NB4 (cell line): ENCODE results near the gene HCN2.

ENCODE experiments used
- POLR2A ChIP-seq: IDR thresholded peaks from 2 replicates; pipeline ENCODE4 v1.6.1; 2011; ENCODE audit warnings: mild to moderate bottlenecking; ENCODE audit not compliant: insufficient read length; ENCODE audit errors: extremely low read depth
- TF ChIP-seq, protein P1 (sequence below): IDR thresholded peaks from one replicate; pipeline ENCODE4 v1.5.1; 2012; ENCODE audit warnings: low read depth, low read length
- TF ChIP-seq, protein P2 (sequence below): IDR thresholded peaks from 2 replicates; pipeline ENCODE4 v1.6.1; 2011; ENCODE audit warnings: low read depth, low read length

DNA sequence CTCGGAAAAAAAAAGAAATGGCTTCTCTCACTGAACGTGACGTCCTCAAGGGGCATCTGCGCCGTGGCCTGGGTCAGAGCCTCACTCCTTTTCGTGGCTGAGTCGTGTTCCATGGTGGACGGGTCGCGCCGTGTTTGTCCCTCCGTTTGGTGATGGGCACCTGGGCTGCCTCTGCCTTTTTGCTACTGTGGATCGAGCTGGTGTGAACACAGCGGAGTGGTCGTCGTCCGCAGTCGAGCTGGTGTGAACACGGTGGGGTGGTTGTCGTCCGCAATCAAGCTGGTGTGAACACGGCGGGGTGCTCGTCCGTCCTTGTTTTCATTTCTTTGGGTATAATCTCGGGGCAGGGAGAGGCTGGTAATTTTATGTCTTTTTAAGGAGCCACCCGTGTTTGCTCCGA is 11.6 kb downstream of the HCN2 start:
- TF ChIP-seq, protein P1, sequence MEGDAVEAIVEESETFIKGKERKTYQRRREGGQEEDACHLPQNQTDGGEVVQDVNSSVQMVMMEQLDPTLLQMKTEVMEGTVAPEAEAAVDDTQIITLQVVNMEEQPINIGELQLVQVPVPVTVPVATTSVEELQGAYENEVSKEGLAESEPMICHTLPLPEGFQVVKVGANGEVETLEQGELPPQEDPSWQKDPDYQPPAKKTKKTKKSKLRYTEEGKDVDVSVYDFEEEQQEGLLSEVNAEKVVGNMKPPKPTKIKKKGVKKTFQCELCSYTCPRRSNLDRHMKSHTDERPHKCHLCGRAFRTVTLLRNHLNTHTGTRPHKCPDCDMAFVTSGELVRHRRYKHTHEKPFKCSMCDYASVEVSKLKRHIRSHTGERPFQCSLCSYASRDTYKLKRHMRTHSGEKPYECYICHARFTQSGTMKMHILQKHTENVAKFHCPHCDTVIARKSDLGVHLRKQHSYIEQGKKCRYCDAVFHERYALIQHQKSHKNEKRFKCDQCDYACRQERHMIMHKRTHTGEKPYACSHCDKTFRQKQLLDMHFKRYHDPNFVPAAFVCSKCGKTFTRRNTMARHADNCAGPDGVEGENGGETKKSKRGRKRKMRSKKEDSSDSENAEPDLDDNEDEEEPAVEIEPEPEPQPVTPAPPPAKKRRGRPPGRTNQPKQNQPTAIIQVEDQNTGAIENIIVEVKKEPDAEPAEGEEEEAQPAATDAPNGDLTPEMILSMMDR: no peak
- TF ChIP-seq POLR2A: no peak
- TF ChIP-seq, protein P2, sequence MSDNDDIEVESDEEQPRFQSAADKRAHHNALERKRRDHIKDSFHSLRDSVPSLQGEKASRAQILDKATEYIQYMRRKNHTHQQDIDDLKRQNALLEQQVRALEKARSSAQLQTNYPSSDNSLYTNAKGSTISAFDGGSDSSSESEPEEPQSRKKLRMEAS: no peak
